Chondrocyte (in vitro differentiated cells): ENCODE measurements around the gene VPS13C. TPM values are rescaled to one million over a fixed set of nuclear protein-coding genes. Genes with fewer than 3 reads are reported as not detected.
A peak's percentile ranks its signal among the peaks of the same experiment; 100 is the strongest.

ENCODE experiments used
- DNase-seq: peaks from one replicate; pipeline ENCODE4 v3.0.0; 2021; ENCODE audit warnings: mixed read lengths, low spot score
- H3K27ac Mint-ChIP-seq: one replicate; pipeline ENCODE4 v1.8.0; 2021; ENCODE audit warnings: mild to moderate bottlenecking, moderate library complexity, mixed read lengths; ENCODE audit not compliant: unreplicated experiment
- H3K27me3 Mint-ChIP-seq: 2 replicates; pipeline ENCODE4 v1.8.0; 2021; ENCODE audit warnings: low read depth, mixed read lengths
- H3K36me3 Mint-ChIP-seq: 2 replicates; pipeline ENCODE4 v1.8.0; 2021; ENCODE audit warnings: low read depth, mixed read lengths
- H3K4me1 Mint-ChIP-seq: 2 replicates; pipeline ENCODE4 v1.8.0; 2021; ENCODE audit warnings: low read depth, mild to moderate bottlenecking, mixed read lengths
- H3K4me3 Mint-ChIP-seq: one replicate; pipeline ENCODE4 v1.8.0; 2021; ENCODE audit warnings: mild to moderate bottlenecking, moderate library complexity, mixed read lengths; ENCODE audit not compliant: unreplicated experiment
- H3K9me3 Mint-ChIP-seq: 2 replicates; pipeline ENCODE4 v1.8.0; 2021; ENCODE audit warnings: low read depth, mixed read lengths
- total RNA-seq: library from RNA; stranded (reverse); gene quantifications from 3 replicates; pipeline ENCODE4 v1.2.1, GENCODE V29; 2021
- TF ChIP-seq, protein P1 (sequence below): fragments of 200-600 bp; sonication (generic); IDR thresholded peaks from 2 replicates; pipeline ENCODE4 v1.5.0; 2021; ENCODE audit warnings: antibody characterized with exemption, mild to moderate bottlenecking, moderate library complexity

Gene VPS13C
- total RNA-seq, 1 donor from 2014 or later: 46.0 TPM

DNA sequence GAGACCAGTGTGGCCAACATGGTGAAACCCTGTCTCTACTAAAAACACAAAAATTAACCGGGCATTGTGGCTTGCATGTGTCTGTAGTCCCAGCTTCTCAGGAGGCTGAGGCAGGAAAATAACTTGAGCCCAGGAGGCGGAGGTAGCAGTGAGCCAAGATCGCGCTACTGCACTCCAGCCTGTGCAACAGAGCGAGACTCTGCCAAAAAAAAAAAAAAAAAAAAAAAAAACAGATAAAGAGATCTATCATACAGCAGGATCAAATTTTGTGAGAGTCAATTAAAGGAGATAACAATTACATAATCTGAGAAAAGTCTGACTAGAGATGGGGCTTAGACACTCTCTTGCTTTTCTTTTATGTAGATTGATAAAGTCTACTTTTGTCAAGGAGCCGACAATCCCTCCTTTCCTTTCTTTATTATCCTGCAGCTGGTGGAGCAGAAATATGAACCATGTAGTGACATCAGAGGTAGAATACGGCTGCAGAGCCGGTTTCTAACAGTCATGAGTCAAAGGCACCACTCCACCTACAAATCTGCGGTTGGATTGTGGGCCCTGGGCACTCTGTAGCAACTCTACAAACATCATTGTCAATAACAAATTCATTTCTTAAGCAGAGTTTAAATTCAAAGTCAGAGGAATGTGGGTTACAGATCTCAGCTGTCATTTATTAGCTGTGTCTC, 15.5 kb upstream of the VPS13C start:
- TF ChIP-seq, protein P1, sequence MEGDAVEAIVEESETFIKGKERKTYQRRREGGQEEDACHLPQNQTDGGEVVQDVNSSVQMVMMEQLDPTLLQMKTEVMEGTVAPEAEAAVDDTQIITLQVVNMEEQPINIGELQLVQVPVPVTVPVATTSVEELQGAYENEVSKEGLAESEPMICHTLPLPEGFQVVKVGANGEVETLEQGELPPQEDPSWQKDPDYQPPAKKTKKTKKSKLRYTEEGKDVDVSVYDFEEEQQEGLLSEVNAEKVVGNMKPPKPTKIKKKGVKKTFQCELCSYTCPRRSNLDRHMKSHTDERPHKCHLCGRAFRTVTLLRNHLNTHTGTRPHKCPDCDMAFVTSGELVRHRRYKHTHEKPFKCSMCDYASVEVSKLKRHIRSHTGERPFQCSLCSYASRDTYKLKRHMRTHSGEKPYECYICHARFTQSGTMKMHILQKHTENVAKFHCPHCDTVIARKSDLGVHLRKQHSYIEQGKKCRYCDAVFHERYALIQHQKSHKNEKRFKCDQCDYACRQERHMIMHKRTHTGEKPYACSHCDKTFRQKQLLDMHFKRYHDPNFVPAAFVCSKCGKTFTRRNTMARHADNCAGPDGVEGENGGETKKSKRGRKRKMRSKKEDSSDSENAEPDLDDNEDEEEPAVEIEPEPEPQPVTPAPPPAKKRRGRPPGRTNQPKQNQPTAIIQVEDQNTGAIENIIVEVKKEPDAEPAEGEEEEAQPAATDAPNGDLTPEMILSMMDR: no peak
- H3K27me3 Mint-ChIP-seq: peaks cover 15% of the 10 kb centered on the region
- no peaks in the 10 kb centered on the region for H3K36me3 Mint-ChIP-seq
- DNase-seq: no peak
- H3K27ac Mint-ChIP-seq: no peak overlapping the region
- no peak overlapping the region for H3K4me3 Mint-ChIP-seq
- no peaks in the 10 kb centered on the region for H3K9me3 Mint-ChIP-seq
- no peaks in the 10 kb centered on the region for H3K4me1 Mint-ChIP-seq

DNA sequence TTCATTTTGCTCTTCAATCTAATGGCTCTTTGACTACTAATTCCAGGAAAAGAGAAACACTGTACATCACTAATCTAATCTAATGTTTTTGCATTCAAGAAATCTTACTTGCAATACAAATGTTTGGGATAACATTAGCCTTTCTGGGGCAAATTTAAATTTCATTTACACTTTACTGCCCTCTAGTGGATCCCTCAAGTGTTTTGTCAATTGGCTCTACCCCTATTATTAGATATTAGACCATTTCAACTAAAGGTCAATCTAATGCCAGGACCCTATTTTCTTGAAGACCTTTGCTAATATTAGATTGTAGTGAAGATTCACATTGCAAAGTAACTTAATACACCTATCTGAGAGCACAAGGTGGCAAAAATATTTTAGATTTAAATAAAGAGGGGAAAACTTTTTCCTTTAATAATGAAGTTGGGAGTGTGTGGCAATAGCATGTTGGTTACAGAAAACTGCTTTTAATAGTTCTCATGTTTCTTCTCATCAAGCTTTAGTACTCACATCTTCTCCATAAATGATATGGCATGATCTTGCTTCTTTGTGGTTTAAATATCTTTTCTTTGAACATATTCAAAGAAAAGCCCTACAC, 11.6 kb upstream of the VPS13C start:
- Mint-ChIP-seq H3K9me3 (no peaks in the 10 kb centered on the region), H3K4me1 (peaks cover 12% of the 10 kb centered on the region), H3K27ac (no peak overlapping the region), H3K27me3 (peaks cover 26% of the 10 kb centered on the region), H3K36me3 (no peaks in the 10 kb centered on the region), H3K4me3 (no peak overlapping the region)
- TF ChIP-seq, protein P1: peak; percentile 91
- no peak for DNase-seq

DNA sequence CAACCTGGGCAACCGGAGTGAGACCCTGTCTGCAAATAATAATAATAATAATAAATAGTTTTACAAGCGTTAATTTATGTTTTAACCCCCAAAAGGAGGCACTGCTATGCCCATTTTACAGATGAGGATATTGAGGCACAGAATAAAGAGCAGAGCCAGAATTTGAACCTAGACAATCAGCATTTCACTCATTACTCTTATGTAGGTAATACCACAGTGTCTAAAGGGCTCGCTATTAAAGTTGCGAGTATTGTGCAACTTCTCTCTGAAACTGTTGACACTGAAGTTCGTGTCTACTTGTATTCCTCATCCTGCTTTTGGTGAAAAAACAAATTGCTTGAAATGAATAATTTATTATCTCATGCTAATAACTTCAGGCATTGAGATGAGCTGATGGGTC, 9.3 kb upstream of the VPS13C start:
- Mint-ChIP-seq H3K36me3 (no peaks in the 10 kb centered on the region), H3K4me3 (no peak overlapping the region), H3K4me1 (peaks cover 19% of the 10 kb centered on the region), H3K27me3 (peaks cover 33% of the 10 kb centered on the region), H3K27ac (no peak overlapping the region), H3K9me3 (no peaks in the 10 kb centered on the region)
- TF ChIP-seq, protein P1: no peak
- no peak for DNase-seq

DNA sequence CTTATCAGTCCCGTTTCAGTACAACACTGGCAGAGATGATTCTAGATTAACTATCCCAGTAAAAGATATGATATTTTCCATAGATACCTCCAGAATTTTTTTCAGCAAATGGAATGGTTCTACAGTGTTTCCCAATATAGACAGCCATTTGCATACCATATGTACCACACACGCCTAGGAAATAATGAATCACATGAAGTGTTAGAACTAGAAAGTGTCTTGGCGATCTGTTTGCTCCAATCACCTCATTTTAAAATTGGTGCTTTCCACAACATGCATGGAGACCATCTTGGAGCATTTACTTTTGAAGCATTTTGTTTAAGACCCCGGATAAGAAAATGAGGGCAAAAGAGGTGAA, 8.5 kb upstream of the VPS13C start:
- DNase-seq: no peak
- H3K27me3 Mint-ChIP-seq: peaks cover 26% of the 10 kb centered on the region
- peaks cover 26% of the 10 kb centered on the region for H3K4me1 Mint-ChIP-seq
- TF ChIP-seq, protein P1: peak; percentile 25
- H3K9me3 Mint-ChIP-seq: no peaks in the 10 kb centered on the region
- H3K36me3 Mint-ChIP-seq: no peaks in the 10 kb centered on the region
- peak overlapping the region; percentile 47 for H3K4me3 Mint-ChIP-seq
- no peak overlapping the region for H3K27ac Mint-ChIP-seq

DNA sequence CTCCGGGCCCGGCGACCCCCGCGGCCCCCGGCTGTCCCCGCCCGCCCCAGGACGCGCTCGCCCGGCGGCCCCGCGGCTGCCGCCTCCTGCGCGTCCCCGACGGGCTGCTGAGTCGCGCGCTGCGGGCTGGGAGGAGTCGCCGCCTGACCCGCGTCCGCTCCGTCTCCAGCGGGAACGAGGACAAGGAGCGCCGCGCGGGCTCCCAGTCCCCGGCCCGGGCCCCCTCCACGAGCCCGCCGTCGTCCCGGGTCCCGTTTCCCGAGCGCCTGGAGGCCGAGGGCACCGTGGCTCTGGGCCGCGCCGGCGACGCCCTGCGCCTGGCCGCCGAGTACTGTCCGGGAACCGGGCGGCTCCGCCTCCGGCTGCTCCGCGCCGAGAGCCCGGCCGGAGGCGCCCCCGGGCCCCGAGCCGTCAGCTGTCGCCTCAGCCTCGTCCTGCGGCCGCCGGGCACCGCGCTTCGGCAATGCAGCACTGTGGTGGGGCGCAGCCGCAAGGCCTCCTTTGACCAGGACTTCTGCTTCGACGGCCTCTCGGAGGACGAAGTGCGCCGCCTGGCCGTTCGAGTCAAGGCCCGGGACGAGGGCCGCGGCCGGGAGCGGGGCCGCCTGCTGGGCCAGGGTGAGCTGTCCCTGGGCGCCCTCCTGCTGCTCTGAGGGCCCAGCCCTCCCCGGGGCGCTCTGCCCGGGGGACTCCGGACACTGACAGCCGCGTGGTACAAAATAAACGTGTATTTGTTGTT, 8.0 kb upstream of the VPS13C start:
- Mint-ChIP-seq H3K9me3 (no peaks in the 10 kb centered on the region), H3K27ac (no peak overlapping the region)

More for the DNA sequence above, 8.0 kb upstream of the VPS13C start:
- TF ChIP-seq, protein P1: peak; percentile 63
- Mint-ChIP-seq H3K4me3 (peak overlapping the region; percentile 47), H3K4me1 (peaks cover 31% of the 10 kb centered on the region), H3K27me3 (peaks cover 22% of the 10 kb centered on the region), H3K36me3 (no peaks in the 10 kb centered on the region)
- DNase-seq: no peak
